NCI-H187 treated with DMSO at 0.1 percent for 48 hours (cell line): Measurements from ENCODE around the gene TRIM44.
"Not testable (repeated sequence)": the region's sequence is repeated elsewhere in the genome, so short reads cannot be mapped to it uniquely, and the experiment has no call there.

Source experiments
- DNase-seq: peaks from one replicate; lab custom pipeline; 2025; lab: John Stamatoyannopoulos, UW

TRIM44 gene

GRCh38 chr11:35633827-35634423 is 28.6 kb upstream of the TRIM44 start:
- DNase-seq, result no peak

GRCh38 chr11:35635933-35636332 is 26.6 kb upstream of the TRIM44 start:
- no peak for DNase-seq

GRCh38 chr11:35639591-35640179 is 22.9 kb upstream of the TRIM44 start:
- no peak for DNase-seq

GRCh38 chr11:35641171-35641897 is 21.2 kb upstream of the TRIM44 start:
- DNase-seq, result no peak

- no peak for DNase-seq
Observed at GRCh38 chr11:35641964-35642363, 20.6 kb upstream of the TRIM44 start.

- no peak for DNase-seq
Observed at GRCh38 chr11:35647421-35648093, 15.0 kb upstream of the TRIM44 start.

GRCh38 chr11:35650006-35650405 is 12.6 kb upstream of the TRIM44 start:
- DNase-seq, result no peak

- DNase-seq, result no peak
Observed at GRCh38 chr11:35650467-35650866, 12.1 kb upstream of the TRIM44 start.

- no peak for DNase-seq
Observed at GRCh38 chr11:35651263-35651662, 11.3 kb upstream of the TRIM44 start.

GRCh38 chr11:35652786-35653185 is 9.8 kb upstream of the TRIM44 start:
- not testable (repeated sequence) for DNase-seq

GRCh38 chr11:35654711-35655110 is 7.9 kb upstream of the TRIM44 start:
- no peak for DNase-seq

GRCh38 chr11:35655254-35655653 is 7.3 kb upstream of the TRIM44 start:
- no peak for DNase-seq

- DNase-seq, result no peak
Observed at GRCh38 chr11:35655856-35656255, 6.7 kb upstream of the TRIM44 start.

GRCh38 chr11:35658020-35658948 is 4.3 kb upstream of the TRIM44 start:
- DNase-seq, result no peak

GRCh38 chr11:35661534-35661933 is 1.0 kb upstream of the TRIM44 start:
- no peak for DNase-seq

- no peak for DNase-seq
Observed at GRCh38 chr11:35662061-35662648, 420 bp upstream of the TRIM44 start.

GRCh38 chr11:35663408-35663702 is 780 bp downstream of the TRIM44 start:
- DNase-seq, result no peak

- DNase-seq, result no peak
Observed at GRCh38 chr11:35664977-35665441, 2.4 kb downstream of the TRIM44 start.

GRCh38 chr11:35667257-35667656 is 4.7 kb downstream of the TRIM44 start:
- no peak for DNase-seq

- DNase-seq, result not testable (repeated sequence)
Observed at GRCh38 chr11:35668350-35668749, 5.8 kb downstream of the TRIM44 start.

GRCh38 chr11:35671396-35672127 is 9.0 kb downstream of the TRIM44 start:
- DNase-seq, result no peak
